SK-N-SH (cell line): ENCODE data around the gene SOX3.

Source experiments
- ELF1 ChIP-seq: IDR thresholded peaks from 2 replicates; pipeline ENCODE4 v1.4.0; 2012
- EP300 ChIP-seq, 2 experiments: IDR thresholded peaks; 2 replicates each; pipeline versions ENCODE4 v1.4.0 to v1.6.1; 2012; ENCODE audit warnings: borderline replicate concordance in 1 of 2, low read depth in 1 of 2, low read length in 1 of 2
- POLR2AphosphoS5 ChIP-seq: IDR thresholded peaks from 2 replicates; pipeline ENCODE4 v1.6.1; 2012; ENCODE audit warnings: low read depth, low read length
- RCOR1 ChIP-seq: fragments of 150-350 bp; IDR thresholded peaks from 2 replicates; pipeline ENCODE4 v1.6.1; 2017; ENCODE audit warnings: antibody characterized with exemption, low read length
- SIN3A ChIP-seq: IDR thresholded peaks from 2 replicates; pipeline ENCODE4 v1.6.1; 2012; ENCODE audit warnings: low read depth, mild to moderate bottlenecking, low read length, moderate library complexity, borderline replicate concordance
- TF ChIP-seq, protein P1 (sequence below): fragments of 200-600 bp; sonication (generic); IDR thresholded peaks from 2 replicates; pipeline ENCODE4 v1.6.1; 2017; ENCODE audit warnings: antibody characterized with exemption, mild to moderate bottlenecking, moderate library complexity
- TF ChIP-seq, protein P2 (sequence below): IDR thresholded peaks from 2 replicates; pipeline ENCODE4 v1.4.0; 2012; ENCODE audit warnings: low read depth, borderline replicate concordance

GRCh38 chrX:140509468-140510305 lies 4.8 kb upstream of the SOX3 start:
- TF ChIP-seq, protein P1, sequence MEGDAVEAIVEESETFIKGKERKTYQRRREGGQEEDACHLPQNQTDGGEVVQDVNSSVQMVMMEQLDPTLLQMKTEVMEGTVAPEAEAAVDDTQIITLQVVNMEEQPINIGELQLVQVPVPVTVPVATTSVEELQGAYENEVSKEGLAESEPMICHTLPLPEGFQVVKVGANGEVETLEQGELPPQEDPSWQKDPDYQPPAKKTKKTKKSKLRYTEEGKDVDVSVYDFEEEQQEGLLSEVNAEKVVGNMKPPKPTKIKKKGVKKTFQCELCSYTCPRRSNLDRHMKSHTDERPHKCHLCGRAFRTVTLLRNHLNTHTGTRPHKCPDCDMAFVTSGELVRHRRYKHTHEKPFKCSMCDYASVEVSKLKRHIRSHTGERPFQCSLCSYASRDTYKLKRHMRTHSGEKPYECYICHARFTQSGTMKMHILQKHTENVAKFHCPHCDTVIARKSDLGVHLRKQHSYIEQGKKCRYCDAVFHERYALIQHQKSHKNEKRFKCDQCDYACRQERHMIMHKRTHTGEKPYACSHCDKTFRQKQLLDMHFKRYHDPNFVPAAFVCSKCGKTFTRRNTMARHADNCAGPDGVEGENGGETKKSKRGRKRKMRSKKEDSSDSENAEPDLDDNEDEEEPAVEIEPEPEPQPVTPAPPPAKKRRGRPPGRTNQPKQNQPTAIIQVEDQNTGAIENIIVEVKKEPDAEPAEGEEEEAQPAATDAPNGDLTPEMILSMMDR, result no peak
- TF ChIP-seq SIN3A, result no peak
- TF ChIP-seq EP300 (IDR thresholded peaks at IDR 0.05; ENCODE audit: borderline replicate concordance in 1 of 2, low read depth in 1 of 2, low read length in 1 of 2), result no peak
- TF ChIP-seq, protein P2, sequence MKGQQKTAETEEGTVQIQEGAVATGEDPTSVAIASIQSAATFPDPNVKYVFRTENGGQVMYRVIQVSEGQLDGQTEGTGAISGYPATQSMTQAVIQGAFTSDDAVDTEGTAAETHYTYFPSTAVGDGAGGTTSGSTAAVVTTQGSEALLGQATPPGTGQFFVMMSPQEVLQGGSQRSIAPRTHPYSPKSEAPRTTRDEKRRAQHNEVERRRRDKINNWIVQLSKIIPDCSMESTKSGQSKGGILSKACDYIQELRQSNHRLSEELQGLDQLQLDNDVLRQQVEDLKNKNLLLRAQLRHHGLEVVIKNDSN, result no peak
- no peak for TF ChIP-seq RCOR1
- no peak for TF ChIP-seq POLR2AphosphoS5
- no peak for TF ChIP-seq ELF1
